Trophoblast cell (in vitro differentiated cells and primary cell): Measurements from ENCODE around the gene CDCA7.
"Not testable (repeated sequence)": the region's sequence is repeated elsewhere in the genome, so short reads cannot be mapped to it uniquely, and the experiment has no call there.

Experiments used
- DNase-seq, 2 donors: peaks; one replicate each; pipeline ENCODE4 v3.0.0-alpha.2; 2016
- H2AFZ ChIP-seq: 2 replicates; pipeline ENCODE4 v1.6.1; 2013; ENCODE audit warnings: low read length, moderate library complexity, mild to moderate bottlenecking; ENCODE audit not compliant: insufficient read depth, poor library complexity
- H2AK5ac ChIP-seq: 2 replicates; pipeline ENCODE4 v1.6.1; 2013; ENCODE audit warnings: mild to moderate bottlenecking, low read length
- H2BK120ac ChIP-seq: 2 replicates; pipeline ENCODE4 v1.6.1; 2013; ENCODE audit warnings: low read length, mild to moderate bottlenecking, moderate library complexity; ENCODE audit not compliant: insufficient read depth, poor library complexity
- H2BK12ac ChIP-seq: 2 replicates; pipeline ENCODE4 v1.6.1; 2013; ENCODE audit warnings: mild to moderate bottlenecking, low read length, moderate library complexity
- H2BK5ac ChIP-seq: 2 replicates; pipeline ENCODE4 v1.6.1; 2013; ENCODE audit warnings: low read length, low read depth, moderate library complexity, mild to moderate bottlenecking; ENCODE audit not compliant: poor library complexity
- H3K14ac ChIP-seq: 2 replicates; pipeline ENCODE4 v1.6.1; 2013; ENCODE audit warnings: mild to moderate bottlenecking, low read length
- H3K18ac ChIP-seq: 2 replicates; pipeline ENCODE4 v1.6.1; 2013; ENCODE audit warnings: mild to moderate bottlenecking, low read length
- H3K23ac ChIP-seq: 2 replicates; pipeline ENCODE4 v1.6.1; 2013; ENCODE audit warnings: low read length
- H3K27ac ChIP-seq: 2 replicates; pipeline ENCODE4 v1.5.1; 2013; ENCODE audit warnings: low read depth, mild to moderate bottlenecking, inconsistent platforms, low read length, moderate library complexity
- H3K27me3 ChIP-seq: 2 replicates; pipeline ENCODE4 v1.6.1; 2013; ENCODE audit warnings: inconsistent platforms, mild to moderate bottlenecking, low read length, moderate library complexity; ENCODE audit not compliant: insufficient read depth
- H3K36me3 ChIP-seq, 2 experiments: 1 replicate in 1 of 2; 2 replicates in 1 of 2; pipeline ENCODE4 v1.6.1; 2013; ENCODE audit warnings: low read length in 2 of 2, mild to moderate bottlenecking in 2 of 2, moderate library complexity in 1 of 2; ENCODE audit not compliant: insufficient read depth in 2 of 2, control insufficient read depth in 1 of 2
- H3K4ac ChIP-seq: 2 replicates; pipeline ENCODE4 v1.6.1; 2013; ENCODE audit warnings: low read depth, mild to moderate bottlenecking, low read length, moderate library complexity
- H3K4me1 ChIP-seq, 2 experiments: 1 replicate in 1 of 2; 2 replicates in 1 of 2; pipeline ENCODE4 v1.6.1; 2013; ENCODE audit warnings: low read length in 2 of 2, mild to moderate bottlenecking in 2 of 2, moderate library complexity in 1 of 2; ENCODE audit not compliant: insufficient read depth in 2 of 2, control insufficient read depth in 1 of 2
- H3K4me2 ChIP-seq: 2 replicates; pipeline ENCODE4 v1.6.1; 2013; ENCODE audit warnings: inconsistent platforms, mild to moderate bottlenecking, low read length, moderate library complexity
- H3K4me3 ChIP-seq: 2 replicates; pipeline ENCODE4 v1.5.1; 2013; ENCODE audit warnings: mild to moderate bottlenecking, low read depth, low read length, inconsistent platforms
- H3K79me1 ChIP-seq: one replicate; pipeline ENCODE4 v1.6.1; 2013; ENCODE audit warnings: low read length
- H3K79me2 ChIP-seq: 2 replicates; pipeline ENCODE4 v1.6.1; 2013; ENCODE audit warnings: low read length, mild to moderate bottlenecking; ENCODE audit not compliant: control insufficient read depth, insufficient read depth, poor library complexity
- H3K9ac ChIP-seq: 2 replicates; pipeline ENCODE4 v1.6.1; 2013; ENCODE audit warnings: mild to moderate bottlenecking, low read length
- H3K9me3 ChIP-seq: 2 replicates; pipeline ENCODE4 v1.6.1; 2013; ENCODE audit warnings: low read depth, mild to moderate bottlenecking, control low read depth, inconsistent platforms, low read length; ENCODE audit not compliant: insufficient read depth
- H4K12ac ChIP-seq: 2 replicates; pipeline ENCODE4 v1.6.1; 2013; ENCODE audit warnings: low read depth, mild to moderate bottlenecking, low read length, moderate library complexity
- H4K8ac ChIP-seq: 2 replicates; pipeline ENCODE4 v1.6.1; 2013; ENCODE audit warnings: low read depth, mild to moderate bottlenecking, low read length, moderate library complexity
- H4K91ac ChIP-seq: one replicate; pipeline ENCODE4 v1.6.1; 2013; ENCODE audit warnings: low read depth, mild to moderate bottlenecking, low read length, moderate library complexity
- WGBS: extraction: QIAGEN DNeasy Blood & Tissue Kit; methylation state at CpG from one replicate; pipeline ENCODE4 v1.1.7; 2013; ENCODE audit warnings: missing lambda C conversion rate; ENCODE audit not compliant: insufficient read length, insufficient coverage; ENCODE audit errors: extremely low coverage; 5-methylcytosine and 5-hydroxymethylcytosine counted together

The CDCA7 gene

DNA sequence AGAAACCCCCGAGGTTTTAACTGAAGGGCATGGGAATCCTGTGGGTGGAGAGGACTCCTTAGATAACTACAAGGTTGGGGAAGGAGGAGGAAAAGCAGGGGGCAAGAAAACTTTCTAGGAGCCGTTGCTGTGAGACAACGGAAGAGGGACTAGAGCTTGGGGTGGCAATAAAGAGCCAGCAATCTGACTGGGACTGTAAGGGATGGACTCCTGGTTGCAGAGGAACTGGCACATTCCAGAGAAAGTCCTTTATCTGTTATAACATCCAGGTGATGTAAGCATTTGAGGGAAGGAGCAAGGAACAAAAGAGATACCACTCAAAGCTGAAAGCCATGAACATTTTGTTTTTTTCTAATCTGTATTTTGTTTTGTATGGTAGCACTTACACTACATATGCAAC, 16.4 kb downstream of the CDCA7 start:
- H2BK12ac ChIP-seq, result no peak overlapping the region
- H3K79me2 ChIP-seq, result no peaks in the 10 kb centered on the region
- no peak overlapping the region for H3K4ac ChIP-seq
- H4K12ac ChIP-seq, result no peak overlapping the region
- H3K9ac ChIP-seq, result no peak overlapping the region
- H2BK5ac ChIP-seq, result no peak overlapping the region
- no peak overlapping the region for H3K18ac ChIP-seq
- H3K79me1 ChIP-seq, result no peaks in the 10 kb centered on the region
- H4K8ac ChIP-seq, result no peak overlapping the region
- no peak overlapping the region for H2AFZ ChIP-seq
- H4K91ac ChIP-seq, result no peak overlapping the region
- no CpG with 5 or more reads among the region's 3 CpGs for WGBS
- no peak overlapping the region for H3K14ac ChIP-seq
- no peak overlapping the region for H3K23ac ChIP-seq
- H3K27ac ChIP-seq, result no peak overlapping the region
- H3K4me2 ChIP-seq, result no peak overlapping the region
- peaks cover 5 to 6% of the 10 kb centered on the region in 2 experiments for H3K4me1 ChIP-seq
- no peaks in the 10 kb centered on the region for H3K27me3 ChIP-seq
- peaks cover 1% of the 10 kb centered on the region for H3K9me3 ChIP-seq
- peak in 1 of 2 donors; percentile 27 for DNase-seq
- no peak overlapping the region for H2BK120ac ChIP-seq
- H2AK5ac ChIP-seq, result no peak overlapping the region
- no peak overlapping the region for H3K4me3 ChIP-seq
- H3K36me3 ChIP-seq, result peaks cover 10 to 15% of the 10 kb centered on the region in 2 experiments

DNA sequence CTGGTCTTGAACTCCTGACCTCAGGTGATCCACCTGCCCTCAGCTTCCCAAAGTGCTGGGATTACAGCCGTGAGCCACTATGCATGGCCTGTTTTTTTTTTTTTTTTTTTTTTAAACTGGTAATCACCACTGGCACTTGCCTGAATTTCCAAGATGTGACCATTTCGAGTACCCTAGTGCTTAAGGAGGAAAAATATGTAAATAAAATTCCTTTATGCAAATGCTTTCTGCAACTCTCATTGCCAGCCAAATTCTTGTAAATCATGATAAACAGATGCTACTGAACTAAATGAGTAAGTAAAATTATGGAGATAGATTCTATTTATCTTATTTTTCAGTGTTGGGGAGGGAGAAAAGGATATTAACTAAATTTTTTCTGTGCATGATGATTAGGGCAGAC, 18.6 kb downstream of the CDCA7 start:
- Histone ChIP-seq H4K8ac (no peak overlapping the region), H3K79me2 (no peaks in the 10 kb centered on the region), H4K12ac (no peak overlapping the region), H3K27me3 (no peaks in the 10 kb centered on the region), H2BK120ac (no peak overlapping the region), H2AFZ (no peak overlapping the region), H3K18ac (no peak overlapping the region), H3K79me1 (no peaks in the 10 kb centered on the region), H3K4ac (no peak overlapping the region), H3K9ac (no peak overlapping the region), H2BK12ac (no peak overlapping the region), H4K91ac (no peak overlapping the region), H2BK5ac (no peak overlapping the region), H3K14ac (no peak overlapping the region), H3K9me3 (no peaks in the 10 kb centered on the region), H2AK5ac (no peak overlapping the region), H3K36me3 (peaks cover 0 to 2% of the 10 kb centered on the region in 2 experiments), H3K27ac (no peak overlapping the region), H3K4me2 (no peak overlapping the region), H3K4me3 (no peak overlapping the region), H3K23ac (no peak overlapping the region), H3K4me1 (peaks cover 5 to 6% of the 10 kb centered on the region in 2 experiments)
- WGBS, result no CpG with 5 or more reads among the region's 2 CpGs
- no peak for DNase-seq

DNA sequence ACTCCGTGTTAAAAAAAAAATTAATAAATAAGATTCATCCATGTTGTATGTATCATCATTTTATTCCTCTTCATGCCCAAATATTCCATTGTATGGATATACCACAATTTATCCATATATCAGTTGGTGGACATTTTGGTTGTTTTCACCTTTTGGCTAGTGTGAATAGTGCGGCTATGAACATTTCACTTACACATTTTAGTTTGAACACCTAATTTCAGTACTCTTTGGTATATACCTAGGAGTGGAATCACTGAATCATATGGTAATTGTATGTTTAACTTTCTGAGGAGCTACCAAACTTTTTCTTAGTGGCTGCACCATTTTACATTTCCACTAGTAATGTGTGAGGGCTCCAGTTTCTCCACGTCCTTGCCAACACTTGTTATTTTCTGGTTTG, 20.0 kb downstream of the CDCA7 start:
- no peak overlapping the region for H3K27ac ChIP-seq
- no peak overlapping the region for H2BK12ac ChIP-seq
- H3K9me3 ChIP-seq, result no peaks in the 10 kb centered on the region
- H3K79me2 ChIP-seq, result no peaks in the 10 kb centered on the region
- H3K9ac ChIP-seq, result no peak overlapping the region
- H3K4me3 ChIP-seq, result no peak overlapping the region
- H3K14ac ChIP-seq, result no peak overlapping the region
- no peak overlapping the region for H4K91ac ChIP-seq
- H3K4me2 ChIP-seq, result no peak overlapping the region
- H3K23ac ChIP-seq, result no peak overlapping the region
- H4K8ac ChIP-seq, result no peak overlapping the region
- H3K27me3 ChIP-seq, result no peaks in the 10 kb centered on the region
- no peak overlapping the region for H3K4ac ChIP-seq
- DNase-seq, result no peak
- no peak overlapping the region for H2BK5ac ChIP-seq
- no CpG with 5 or more reads among the region's 3 CpGs for WGBS
- no peak overlapping the region for H2AFZ ChIP-seq
- no peak overlapping the region for H2AK5ac ChIP-seq
- H3K4me1 ChIP-seq, result peaks cover 5 to 6% of the 10 kb centered on the region in 2 experiments
- H3K36me3 ChIP-seq, result peaks cover 0 to 2% of the 10 kb centered on the region in 2 experiments
- H3K18ac ChIP-seq, result no peak overlapping the region
- H3K79me1 ChIP-seq, result no peaks in the 10 kb centered on the region
- H4K12ac ChIP-seq, result no peak overlapping the region
- no peak overlapping the region for H2BK120ac ChIP-seq

DNA sequence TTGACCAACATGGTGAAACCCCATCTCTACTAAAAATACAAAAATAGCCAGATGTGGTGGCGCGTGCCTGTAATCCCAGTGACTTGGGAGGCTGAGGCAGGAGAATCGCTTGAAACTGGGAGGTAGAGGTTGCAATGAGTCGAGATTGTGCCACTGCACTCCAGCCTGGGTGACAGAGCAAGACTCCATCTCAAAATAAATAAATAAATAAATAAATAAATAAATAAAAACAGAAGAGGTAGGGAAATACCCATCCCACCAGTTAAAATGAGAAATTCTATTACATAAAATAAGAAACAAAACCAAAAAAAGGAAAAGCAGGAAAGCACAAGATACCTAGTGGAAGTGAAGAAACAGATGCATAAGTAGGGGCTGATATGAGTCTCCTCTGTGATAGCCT, 30.9 kb downstream of the CDCA7 start:
- not testable (repeated sequence) for H3K27me3 ChIP-seq, H2AFZ ChIP-seq, H4K8ac ChIP-seq, H2BK5ac ChIP-seq, H3K4me3 ChIP-seq, H3K36me3 ChIP-seq, H3K4me2 ChIP-seq, H3K9me3 ChIP-seq, H3K4ac ChIP-seq, H3K27ac ChIP-seq, H3K4me1 ChIP-seq, H2BK12ac ChIP-seq, H3K18ac ChIP-seq, H4K12ac ChIP-seq, H3K23ac ChIP-seq, DNase-seq, H2AK5ac ChIP-seq, H2BK120ac ChIP-seq, H3K9ac ChIP-seq, H4K91ac ChIP-seq, H3K79me2 ChIP-seq, H3K79me1 ChIP-seq, H3K14ac ChIP-seq
- WGBS, result no CpG with 5 or more reads among the region's 4 CpGs
